ENCODE measurements around the gene NBEA.

NBEA gene

DNA sequence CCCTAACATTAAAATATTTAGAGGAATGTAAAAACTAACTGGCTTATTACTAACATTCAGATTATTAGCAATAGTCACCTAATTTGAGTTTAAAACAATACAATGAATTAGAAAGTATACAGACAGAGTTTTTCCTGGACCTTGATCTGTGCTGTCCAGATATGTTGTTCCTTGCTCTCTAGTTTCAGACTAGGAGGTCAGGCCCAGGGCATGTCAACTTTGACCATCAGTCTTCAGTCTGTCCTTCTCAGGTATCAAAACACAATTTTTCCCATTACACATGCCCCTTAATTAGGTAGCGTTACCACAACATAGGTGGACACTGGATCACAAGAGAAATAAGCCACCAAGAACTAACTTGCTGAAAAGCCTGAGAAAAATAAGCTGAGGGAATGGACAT, 337.4 kb downstream of the NBEA start:
- no peak for DNase-seq (ENCODE audit: low spot score)

DNA sequence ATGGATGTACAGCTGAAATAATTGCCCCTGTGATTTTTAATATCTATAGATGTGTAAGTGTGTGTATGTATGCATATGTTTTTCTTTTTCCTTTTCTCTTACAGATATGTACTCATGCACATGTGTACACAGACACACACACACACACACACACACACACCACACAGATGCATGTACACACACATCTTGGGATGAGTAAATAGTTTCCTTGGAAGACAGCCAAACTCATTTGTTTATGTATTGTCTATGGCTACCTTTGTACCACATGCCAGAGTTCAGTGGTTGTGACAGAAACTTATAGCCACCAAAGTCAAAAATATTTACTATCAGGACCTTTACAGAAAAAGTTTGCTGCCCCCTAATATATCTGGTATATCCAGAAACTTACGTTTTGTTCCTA, 341.8 kb downstream of the NBEA start:
- no peak for DNase-seq (ENCODE audit: low spot score)

DNA sequence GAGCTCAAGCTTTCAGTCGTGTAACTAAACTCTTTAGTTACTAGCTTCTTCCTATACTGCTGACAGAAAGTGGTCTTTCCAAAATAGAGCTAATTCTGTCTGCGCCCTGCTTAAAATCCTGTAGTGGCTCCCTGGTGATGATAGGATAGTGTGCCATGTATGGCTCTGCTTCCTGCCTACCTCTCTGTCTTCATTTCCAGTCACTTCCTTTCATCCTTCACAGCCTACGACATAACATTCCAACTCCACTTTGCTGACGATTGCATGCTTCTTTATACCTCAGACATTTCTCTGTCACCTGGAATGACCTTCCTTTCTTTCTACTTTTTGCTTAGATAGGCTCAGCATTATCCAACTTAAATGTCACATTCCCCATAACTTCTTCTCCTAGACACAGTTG, 343.6 kb downstream of the NBEA start:
- no peak for DNase-seq (ENCODE audit: low spot score)

DNA sequence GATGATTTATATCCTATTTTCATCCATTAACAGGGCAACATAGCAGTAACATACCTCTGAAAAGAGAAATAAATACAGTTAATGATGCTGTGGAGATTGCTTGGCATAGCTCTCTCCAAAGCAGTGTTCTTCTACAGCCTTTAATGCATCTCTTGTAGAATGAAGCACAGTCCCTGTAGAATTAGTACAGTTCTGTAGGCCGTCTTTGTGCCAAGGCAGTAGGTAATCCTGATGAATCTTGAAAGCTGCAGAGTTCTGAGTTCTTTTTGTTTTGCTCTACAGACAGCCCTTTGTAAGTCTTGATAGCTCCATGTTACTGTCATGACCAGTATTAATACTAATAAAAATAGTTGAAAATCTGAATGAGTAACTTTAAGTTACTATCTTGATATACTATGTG, 350.3 kb downstream of the NBEA start:
- no peak for DNase-seq (ENCODE audit: low spot score)

DNA sequence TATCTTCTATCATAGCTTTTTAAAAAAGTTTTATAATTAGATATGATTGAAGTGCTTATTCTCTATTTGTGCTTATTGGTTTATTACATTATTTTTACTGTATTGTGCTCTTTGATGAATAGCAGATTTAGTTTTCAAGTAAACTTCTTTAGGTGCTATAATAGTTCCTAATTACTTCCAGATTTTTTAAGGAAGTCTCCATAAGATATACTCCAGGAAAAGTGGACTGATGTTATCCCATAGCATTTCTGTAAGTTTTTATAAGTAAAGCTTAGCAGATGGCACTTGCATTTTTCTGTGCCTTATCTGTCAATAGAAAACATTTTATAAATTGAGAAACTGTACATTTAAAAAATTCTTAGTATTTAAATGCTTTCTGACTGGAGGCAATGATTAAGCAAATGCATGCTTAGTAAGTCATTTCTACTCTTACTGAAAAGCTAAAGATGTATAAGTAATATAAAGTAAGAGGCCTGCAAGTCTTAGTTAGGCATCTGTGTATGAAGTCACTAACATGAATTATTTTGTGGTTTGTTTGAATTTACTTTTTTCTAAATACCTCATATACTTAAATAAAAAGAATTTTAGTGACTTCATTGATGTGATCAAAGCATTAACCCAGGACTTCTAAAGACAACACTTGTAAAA, 351.6 kb downstream of the NBEA start:
- no peak for DNase-seq (ENCODE audit: low spot score)

DNA sequence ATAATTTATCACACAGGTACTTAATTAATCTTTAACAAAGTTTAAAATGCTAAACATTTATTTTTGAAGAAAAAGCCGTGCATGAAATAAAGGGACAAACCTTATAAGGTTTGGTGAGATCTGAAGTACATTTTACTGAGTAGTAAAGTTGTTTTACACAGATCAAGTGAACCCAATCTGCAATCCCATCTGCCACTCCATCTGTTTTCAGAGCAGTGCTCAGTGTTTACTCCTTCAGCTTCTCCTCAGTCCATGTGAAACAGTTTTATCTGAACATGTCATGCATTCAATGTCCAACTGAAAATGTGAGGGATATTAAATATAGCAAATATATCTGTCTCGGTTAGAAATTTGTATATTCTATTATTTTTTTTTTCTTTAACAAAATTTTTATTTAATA, 367.6 kb downstream of the NBEA start:
- DNase-seq (ENCODE audit: low spot score) = no peak

DNA sequence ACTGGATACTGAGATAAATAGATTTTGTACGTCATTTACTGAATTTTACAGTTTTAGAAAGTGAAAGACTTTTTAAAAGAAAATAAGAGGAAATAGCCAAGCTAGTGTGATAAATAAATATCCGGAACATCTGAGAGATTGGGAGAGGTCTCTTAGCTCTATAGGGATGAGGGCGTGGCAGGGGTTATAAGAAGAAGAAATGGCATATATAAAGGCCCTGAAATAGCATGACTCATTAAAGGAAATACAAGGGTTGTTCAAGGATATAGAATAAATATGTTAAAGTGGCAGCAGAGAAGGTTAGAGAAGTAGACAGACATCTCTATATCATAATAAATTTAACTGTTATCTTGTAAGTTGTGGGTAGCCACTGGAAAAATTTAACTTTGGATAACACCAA, 390.1 kb downstream of the NBEA start:
- no peak for DNase-seq (ENCODE audit: low spot score)

DNA sequence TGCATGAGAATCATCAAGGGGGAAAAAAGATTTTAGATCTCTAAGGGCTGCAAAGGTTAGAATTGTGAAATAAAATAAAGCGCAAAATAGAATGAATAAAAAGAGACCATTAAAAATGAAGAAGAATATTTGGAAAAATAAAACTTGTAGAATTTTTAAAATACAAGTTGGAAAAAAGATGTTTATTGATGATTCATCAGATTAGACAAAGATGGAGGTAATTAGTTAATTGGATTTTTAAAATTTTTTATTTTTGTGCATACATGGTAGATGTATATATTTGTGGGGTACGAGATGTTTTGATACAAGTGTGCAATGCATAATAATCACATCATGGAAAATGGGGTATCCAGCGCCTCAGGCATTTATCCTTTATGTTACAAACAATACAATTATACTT, 391.1 kb downstream of the NBEA start:
- no peak for DNase-seq (ENCODE audit: low spot score)

DNA sequence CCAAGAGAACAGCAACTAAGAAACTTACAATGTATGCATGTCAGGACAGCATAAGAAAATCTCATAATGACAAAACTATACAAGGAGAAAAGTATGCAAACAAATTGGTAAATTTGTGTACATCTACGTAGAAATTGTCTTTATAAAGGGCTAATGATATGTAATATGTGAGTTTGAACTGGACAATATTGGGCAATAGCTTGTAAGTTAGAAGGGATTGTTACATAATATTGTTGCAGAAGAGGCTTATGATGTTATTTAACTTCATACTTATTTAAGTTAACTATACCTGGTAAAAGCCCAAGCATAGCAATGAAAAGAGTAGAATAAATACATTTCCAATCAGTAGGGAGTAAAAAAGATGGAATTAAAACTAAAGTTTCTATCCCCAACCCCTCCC, 400.4 kb downstream of the NBEA start:
- no peak for DNase-seq (ENCODE audit: low spot score)

DNA sequence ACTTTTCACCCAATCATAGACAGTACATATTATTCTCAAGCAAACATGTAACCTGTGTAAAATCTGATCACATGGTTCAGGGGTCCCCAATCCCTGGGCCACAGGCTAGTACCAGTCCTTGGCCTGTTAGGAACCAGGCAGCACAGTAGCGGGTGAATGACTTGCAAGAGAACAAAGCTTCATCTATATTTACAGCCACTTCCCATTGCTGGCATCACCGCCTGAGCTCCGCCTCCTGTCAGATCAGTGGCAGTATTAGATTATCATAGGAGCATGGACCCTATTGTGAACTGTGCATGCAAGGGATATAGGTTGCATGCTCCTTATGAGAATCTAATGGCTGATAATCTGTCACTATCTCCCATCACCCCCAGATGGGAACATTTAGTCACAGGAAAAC, 401.3 kb downstream of the NBEA start:
- DNase-seq (ENCODE audit: low spot score) = no peak

DNA sequence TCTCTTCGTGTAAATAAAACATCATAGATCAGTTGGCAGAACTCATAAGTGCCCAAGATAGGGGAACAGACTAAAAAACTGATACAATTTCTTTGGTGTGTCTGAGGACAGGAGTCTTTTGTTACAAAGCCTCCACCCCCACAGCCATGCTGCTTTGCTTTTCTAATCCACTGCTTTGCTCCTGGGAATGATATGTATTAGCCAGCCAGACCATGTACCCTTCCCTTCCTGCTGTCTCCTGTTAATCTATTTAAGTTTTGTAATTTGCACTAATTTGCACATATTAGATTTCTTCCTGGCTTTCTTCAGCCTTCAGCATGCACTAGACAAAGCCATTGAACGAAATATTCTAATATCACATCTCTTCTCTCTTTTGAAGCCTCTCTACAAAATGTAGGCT, 403.9 kb downstream of the NBEA start:
- no peak for DNase-seq (ENCODE audit: low spot score)

DNA sequence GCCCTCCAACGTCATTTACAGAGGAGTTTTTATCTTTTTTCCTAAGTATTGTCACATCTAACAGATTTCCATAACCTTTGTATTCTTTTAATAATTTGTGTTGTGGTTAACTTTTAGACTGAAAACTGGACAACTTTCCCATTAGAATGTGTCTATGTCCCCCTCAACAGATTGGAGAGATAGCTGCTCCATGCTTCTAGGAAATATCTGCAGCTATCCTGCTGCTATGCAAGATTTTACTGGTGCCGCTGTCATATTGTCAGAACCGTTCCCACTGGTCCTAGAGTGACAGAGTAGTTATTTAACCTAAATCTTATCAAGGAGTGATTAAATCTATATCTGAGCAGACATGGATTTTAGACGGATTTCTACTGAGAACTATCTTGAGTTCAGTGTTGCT, 404.4 kb downstream of the NBEA start:
- DNase-seq (ENCODE audit: low spot score) = no peak

DNA sequence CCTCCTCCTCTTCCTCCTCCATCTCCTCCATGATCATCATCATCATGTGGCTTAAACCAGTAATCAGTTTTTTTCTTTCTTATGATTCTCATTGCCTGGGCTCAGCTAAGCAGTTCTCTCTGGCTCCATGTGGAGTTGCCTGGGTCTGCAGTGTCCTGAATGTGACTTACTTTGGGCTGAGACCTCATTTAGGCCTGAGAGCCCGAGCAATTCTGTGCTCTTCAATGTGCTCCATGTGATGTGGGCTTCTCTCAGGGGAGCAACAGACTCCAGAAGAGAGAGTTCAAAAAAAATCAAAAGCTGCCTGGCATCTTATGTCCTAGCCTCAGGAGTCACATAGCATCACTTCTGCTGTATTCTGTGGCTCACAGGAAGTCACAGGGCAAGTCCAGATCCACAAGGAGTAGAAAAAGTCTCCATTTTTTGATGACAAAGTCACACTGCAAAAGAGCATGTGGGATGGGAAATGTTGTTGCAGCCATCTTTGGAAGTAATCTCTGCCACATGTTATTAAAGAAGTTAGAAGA, 405.7 kb downstream of the NBEA start:
- no peak for DNase-seq (ENCODE audit: low spot score)

DNA sequence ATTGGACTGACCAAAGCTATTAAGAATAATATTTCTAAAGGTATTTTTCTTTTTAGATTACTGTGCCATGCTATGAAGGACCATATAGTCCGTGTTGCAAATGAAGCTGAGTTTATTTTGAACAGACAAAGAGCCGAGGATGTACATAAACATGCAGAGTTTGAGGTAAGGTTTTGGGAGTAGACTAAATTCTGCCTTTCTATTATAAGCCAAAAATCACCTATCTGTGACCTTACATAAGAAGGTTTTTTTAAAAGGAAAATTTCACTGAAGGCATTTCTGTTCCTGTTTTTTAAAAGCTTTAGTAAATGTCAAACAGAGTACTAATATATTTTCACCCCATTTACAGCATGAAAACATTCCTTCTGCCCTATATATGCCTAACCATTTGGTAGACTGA, 407.0 kb downstream of the NBEA start:
- DNase-seq (ENCODE audit: low spot score) = no peak

DNA sequence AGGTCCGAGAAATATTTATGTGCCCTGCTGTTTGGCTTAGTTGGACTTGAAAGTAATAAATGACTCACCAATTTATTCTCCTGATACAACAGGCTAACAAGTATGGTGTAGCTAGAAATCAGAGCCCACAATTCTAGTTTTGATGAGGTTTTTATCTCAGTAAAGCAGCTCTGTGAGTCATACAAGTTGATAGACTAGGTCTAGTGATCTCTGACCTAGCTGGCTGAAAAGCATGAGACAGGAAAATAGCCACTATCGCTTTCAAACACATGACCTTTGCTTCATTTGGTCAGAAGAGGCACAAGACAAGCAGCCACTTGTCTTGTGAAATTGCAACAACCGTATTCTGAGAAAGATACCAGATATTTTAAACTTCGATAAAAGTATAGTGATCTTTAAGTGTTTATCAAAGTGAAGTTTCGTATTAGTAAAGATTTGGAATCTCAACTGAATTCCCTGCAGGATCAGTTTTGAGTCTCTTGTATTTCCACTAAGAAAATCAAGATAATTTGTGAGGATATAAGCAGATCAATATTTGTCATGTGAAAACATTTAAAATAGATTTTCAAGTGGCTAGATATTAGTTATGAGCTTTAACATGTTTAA, 407.7 kb downstream of the NBEA start:
- DNase-seq (ENCODE audit: low spot score) = no peak

DNA sequence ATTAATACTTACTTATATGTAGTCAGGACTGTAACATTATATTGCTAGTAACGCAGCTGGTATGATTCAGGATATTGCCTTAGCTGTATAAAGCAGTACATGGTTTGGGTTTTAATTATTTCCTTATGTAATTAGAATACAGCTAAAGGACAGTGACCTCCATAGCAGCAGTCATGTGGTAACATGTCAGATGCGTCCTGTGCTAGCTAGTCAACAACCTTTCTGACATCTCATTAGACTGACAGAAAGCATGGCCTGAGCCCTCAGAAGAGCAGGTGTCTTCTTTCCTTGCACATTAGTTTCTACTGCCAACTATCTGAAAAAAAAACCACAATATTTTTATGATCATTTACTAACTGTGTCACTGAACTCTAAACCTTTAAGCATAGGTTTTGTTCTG, 412.2 kb downstream of the NBEA start:
- DNase-seq (ENCODE audit: low spot score) = no peak

DNA sequence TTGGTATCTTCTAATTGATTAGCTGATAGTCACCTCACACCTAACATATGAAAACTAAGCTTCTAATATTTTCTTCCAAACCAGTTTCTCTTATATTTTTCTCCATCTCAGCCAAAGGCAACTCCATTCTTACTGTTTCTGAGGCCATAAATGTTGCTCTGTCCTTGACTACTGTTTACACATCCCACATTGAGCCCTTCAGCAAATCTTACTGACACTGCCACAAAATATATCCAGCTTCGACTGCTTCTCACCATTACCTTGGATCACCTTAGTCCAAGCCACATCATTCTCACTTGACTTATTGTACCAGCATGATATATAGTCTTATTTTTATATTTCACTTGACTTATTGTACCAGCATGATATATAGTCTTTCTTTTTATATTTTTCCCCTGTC, 412.8 kb downstream of the NBEA start:
- DNase-seq (ENCODE audit: low spot score) = no peak

DNA sequence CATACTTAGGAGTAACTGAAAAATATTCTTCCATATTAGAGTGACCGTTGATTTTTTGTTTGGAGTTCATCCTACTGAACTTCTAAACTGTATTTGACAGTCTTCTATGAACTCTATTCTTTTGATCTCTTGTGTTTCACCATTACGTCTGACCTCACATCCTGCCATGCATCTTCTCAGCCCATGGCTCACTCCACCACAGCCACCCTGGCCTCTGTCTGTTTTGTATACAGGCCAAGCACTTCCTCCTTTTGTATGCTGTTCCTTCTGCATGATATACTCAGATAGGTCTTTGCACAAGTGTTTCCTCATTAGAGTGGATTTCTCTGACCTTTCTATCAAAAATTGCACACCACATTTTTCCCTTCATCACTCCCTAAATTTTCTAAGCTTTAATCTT, 414.5 kb downstream of the NBEA start:
- no peak for DNase-seq (ENCODE audit: low spot score)

DNA sequence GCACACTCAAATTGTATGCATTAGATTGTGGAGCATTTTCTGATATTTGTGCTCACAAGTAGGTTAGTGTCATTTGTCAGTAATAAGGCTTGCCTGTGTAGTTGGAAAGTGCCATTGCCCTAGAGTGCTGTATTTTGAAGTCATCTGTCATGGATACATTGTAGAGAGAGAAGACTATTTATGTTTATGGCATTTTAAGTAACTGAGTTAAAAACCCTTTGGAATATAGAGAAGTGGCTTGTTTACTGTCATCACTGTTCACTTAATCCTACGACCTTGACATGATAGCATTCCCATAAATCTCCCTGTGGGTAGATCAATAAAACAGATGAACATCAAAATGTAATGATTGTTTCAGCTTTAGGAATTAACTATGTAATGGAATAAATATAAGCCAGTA, 423.8 kb downstream of the NBEA start:
- no peak for DNase-seq (ENCODE audit: low spot score)

DNA sequence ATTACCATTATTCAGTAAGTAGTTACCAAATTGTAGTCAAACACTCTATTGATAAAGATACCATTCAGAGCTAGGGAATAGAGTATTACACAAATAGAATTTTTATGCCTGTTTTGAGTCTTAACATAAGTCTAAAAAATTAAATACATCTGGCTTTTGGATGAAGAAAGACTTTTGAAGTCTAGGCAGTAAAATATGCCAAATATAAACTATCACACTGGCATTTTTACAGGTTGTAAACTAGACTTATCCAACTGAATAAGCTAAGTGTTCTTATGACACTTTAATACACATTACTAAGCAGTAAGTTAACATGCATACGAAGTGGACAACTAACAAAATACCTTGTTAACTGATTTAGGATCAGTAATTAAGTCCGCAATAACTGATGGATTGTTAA, 425.5 kb downstream of the NBEA start:
- no peak for DNase-seq (ENCODE audit: low spot score)

DNA sequence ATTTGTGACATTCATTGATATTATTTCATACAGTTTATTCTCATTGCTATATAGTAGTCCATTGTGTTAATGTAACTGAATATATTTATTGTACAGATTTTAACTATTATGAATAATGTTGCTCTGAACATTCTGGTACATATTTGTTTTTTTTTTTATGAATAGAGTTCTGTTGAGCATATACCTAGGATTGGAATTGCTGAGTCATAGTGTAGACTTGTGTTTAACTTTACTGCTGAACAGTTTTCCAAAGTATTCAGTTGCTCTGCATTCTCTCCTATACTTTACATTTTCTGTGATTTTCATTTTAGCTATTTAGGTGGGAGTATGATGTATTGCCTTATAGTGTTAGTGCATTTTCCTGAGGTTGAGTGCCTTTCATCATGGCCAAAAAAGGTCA, 436.9 kb downstream of the NBEA start:
- no peak for DNase-seq (ENCODE audit: low spot score)

DNA sequence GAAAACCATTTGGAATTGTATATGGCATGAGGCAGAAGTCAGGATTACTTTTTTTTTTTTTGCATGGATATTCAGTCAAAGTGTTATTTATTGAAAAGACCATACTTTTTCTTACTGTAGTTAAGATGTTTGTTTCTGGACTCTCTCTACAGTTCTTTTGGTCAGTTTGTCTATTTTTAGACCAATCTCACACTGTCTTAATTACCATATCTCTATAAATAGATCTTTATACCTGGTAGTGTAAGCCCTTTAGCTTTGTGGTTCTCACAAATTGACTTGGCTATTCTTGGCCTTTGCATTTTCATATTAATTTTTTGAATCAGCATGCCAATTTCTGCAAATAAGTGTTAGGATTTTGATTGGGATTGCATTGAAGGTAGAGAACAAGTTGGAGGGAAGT, 437.6 kb downstream of the NBEA start:
- no peak for DNase-seq (ENCODE audit: low spot score)

DNA sequence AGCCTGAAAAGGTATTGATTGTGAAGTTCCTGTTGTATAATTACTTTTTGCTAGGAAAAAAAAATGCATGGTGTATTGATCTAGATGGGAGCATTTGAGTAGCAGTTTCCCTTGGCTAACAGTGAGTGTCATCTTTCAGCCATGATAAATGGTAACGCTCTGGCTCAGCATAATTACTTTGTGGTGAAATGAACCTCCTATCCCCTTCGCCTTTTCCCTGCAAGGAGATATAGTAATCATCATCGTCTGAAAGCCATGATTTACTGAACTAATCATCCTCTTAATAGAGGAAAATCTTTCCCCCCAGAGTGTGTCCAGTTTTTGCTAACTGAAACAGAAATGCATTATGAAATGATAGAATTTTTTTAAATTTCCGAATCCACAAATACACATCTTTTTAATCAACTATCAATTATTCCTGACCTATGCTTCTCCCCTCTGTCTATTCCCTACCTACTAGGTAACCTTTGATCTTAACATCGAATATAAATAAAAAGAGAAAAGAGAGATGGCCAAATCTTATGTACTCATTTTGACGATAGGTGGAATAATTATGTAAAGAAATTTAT, 445.7 kb downstream of the NBEA start:
- DNase-seq (ENCODE audit: low spot score) = no peak
